AG08395 (cell line): ENCODE results near the gene KCNJ6.
"Not testable (repeated sequence)": the region's sequence is repeated elsewhere in the genome, so short reads cannot be mapped to it uniquely, and the experiment has no call there.

Experiments used
- DNase-seq: peaks from one replicate; pipeline ENCODE4 v3.0.0; 2012; ENCODE audit warnings: mixed read lengths, low spot score

Gene KCNJ6

DNA sequence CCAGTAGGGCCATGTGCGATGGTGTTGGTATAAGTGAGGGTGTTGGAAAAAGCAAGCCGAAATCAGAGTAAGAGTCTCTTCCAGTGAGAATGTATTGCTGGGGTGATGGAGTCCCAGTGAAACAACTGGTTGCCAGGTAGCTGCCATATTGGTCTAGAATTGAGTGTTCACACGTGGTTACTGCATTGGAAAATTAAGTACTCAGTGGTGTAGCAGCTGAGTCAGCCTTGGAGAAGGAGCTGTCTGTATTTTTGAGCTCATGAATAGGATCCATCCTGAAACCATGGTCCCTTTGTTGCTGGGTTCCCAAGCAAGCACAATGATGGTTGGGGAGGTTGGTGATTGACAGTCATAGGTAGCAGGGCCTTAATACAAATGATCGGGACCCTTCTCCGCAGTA, 314.3 kb downstream of the KCNJ6 start:
- no peak for DNase-seq

DNA sequence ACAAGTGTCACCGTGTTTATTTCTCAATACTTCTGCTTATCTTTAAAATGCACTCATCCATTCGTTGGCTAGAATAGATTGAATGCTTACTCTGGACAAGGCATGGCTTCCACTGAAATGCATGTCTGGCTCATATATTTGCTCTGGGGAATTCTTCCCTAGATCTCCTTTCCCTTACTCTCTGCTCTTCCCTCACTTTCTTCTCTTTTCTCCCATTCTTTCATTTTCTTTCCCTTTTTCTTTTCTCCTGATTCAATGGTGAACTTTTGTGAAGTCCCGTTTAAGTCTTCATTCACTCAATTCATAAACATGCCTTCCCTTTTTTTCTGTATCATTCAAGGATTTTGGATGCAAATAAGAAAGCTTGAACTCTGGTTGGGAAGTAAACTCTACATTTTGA, 315.2 kb downstream of the KCNJ6 start:
- no peak for DNase-seq

DNA sequence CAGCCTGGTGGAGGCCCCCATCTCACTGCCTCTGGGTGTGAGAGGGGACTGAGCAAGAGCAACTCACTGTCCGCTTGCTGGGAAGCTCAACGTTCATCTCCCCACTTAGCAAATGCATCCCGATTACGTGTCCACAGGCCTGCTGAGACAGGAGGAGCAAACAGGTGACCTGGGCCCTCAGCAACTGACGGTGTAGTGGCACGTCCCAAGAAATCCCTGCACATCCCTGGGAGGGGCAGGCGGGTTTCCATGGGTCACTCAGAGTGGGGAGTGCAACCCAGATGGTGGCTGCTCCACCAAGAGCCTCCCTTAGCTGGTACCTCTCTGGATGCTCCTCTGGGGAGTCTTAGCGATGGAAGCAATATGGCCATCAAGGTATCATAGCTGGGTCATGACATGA, 320.3 kb downstream of the KCNJ6 start:
- no peak for DNase-seq

DNA sequence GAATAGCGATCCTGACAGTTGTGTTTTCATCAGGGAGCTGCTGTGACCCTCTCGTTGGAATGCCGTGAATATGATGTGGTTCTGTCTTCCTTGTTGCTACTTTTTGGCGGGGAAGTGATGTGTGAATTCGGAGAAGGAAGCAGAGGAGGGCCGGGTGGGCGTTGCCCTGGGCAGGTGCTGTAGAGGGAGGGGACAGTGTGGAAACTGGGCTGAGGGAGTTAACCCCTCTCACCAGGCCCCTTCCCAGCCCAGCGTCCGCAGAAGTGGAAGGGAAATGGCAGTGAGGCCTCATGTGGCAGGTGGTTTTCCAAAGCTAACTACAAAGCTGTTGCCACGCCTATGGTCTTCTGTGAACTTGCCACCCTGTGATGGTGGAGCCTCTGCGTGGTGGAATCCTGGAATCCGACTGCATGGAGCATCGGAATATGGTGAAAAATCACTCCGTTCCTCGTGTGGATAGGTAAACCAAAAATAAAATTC, 321.7 kb downstream of the KCNJ6 start:
- no peak for DNase-seq

DNA sequence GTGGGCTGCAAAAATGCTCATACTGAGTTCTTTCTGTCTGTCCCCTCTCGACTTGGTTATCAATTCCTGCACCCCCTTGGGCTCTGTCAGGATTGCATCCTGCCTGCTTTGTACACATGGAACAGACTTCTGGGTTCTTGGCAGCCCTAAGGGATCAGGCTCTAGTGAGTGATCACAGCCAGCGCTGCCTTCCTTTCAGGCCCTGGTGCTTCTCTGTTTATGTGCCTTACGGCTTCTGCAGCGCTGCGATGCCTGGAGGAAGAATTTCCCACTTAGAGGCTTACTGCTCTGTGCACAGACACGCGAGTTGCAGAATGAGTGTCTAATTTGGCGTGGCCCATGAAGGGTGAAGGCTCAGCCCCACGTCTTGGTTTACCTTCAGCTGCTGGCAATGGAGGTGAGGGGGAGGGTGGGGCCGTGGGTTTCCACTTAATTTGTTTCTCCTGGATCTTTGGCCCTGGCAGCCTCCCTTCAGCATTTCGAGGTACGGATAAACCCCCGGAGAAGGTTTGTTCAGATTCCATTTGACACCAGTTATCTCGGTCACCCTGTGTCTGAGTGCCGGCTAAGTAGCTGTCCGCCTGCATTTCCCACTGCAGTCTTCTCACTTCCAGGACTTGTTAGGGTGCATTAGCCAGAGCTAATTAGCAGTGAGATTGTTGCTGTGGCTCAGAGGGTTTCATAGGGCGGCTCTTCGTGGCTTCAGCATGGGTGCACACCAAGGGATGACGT, 322.4 kb downstream of the KCNJ6 start:
- no peak for DNase-seq

DNA sequence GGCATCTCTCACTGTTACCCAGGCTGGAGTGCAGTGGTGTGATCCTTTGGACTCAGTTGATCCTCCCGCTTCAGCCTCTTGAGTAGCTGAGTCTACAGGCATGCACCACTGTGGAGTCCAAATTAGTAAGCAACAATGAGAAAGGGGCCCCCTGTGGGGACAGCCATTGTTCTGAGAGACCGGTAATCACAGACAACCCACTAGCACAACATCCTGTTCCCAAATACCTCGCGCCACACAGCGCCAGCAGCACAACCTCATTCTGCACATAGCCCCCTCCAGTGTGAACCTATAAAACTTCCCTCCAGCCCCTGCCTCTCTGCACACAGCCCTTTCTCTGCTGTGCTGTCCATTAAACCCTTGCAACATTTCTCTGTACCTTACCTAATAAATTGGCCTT, 323.2 kb downstream of the KCNJ6 start:
- DNase-seq: no peak

DNA sequence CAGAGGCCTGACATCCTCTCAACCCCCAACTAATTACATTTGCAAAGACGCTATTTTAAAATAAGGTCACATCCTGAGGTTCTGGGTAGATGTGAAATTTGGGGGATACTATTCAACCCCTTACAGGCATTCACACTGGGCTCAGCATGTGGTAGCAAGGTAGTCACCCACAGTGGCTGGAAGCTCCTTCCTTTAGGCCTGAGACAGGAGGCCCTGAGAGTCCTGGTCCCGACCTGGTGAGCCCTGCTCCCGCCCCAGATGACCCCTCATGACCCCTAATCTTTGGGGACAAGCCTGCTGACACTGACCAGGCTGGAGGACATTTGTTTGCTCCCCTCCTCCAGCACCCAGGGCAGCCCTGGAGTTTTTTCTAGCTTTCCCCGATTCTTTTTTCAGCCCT, 323.8 kb downstream of the KCNJ6 start:
- no peak for DNase-seq

DNA sequence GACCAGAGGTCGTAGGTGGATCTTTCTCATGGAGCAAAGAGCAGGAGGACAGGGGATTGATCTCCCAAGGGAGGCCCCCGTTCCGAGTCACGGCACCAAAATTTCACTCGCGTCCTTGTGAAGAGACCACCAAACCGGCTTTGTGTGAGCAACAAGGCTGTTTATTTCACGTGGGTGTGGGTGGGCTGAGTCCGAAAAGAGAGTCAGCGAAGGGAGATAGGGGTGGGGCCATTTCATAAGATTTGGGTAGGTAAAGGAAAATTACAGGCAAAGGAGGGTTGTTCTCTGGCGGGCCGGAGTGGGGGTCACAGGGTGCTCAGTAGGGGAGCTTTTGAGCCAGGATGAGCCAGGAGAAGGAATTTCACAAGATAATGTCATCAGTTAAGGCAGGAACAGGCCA, 324.3 kb downstream of the KCNJ6 start:
- not testable (repeated sequence) for DNase-seq

DNA sequence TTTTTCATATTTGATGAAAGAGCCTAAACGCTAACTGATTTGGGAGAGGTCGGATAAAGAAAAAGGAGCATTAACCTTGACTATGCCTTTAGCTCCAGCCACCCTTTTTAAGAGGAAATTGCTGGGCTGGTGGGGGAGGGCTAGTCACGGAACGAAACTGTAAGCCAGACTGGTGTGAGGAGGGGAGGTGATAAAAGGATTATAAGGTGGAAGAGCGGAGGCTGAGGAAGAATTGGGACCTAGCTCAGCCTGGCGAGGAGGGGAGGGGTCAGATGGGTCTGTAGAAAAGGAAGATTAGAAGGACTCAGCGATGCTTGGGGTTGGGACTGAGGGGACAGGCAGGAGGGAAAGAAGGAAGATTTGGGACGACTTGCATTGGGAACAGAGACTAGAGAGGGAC, 325.4 kb downstream of the KCNJ6 start:
- DNase-seq: not testable (repeated sequence)

DNA sequence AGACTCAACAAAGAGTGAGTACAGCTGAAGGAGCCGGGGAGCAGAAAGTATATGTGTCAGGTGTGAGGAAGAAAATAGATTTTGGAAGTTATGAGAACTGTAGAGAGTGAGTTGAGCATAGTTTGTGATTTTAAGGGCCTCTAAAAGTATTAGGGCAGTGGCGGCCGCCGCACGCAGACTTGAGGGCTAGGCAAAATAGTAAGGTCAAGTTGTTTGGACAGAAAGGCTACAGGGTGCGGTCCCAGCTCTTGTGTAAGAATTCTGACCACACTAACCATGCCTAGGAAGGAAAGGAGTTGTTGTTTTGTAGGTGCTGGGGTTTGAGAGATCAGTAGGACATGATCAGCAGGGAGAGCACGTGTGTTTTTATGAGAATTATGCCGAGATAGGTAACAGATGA, 327.6 kb downstream of the KCNJ6 start:
- not testable (repeated sequence) for DNase-seq

DNA sequence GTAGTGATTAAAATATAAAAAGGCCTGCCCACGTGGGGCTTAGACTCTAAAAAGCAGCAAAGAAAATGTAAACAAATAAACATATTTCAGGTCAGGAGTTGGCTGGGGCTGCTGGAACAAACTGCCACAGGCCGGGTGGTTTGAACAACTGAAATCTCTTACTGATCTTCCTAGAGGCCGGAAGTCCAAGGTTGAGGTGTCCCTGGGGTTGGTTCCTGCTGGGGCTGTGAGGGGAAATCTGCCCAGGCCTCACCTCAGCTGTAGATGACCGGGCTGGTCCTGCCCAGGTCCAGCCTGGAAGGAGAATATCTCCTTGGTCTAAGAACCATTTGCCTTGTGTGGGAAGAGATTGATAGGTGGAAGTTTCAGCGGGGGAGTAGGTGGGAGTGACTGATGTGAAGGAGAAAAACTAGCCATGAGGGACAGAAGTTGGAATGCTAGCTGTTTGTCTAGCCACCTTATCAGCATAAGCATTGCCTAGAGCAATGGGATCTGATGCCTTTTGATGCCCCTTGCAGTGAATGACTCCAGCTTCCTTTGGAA, 328.6 kb downstream of the KCNJ6 start:
- DNase-seq: no peak

DNA sequence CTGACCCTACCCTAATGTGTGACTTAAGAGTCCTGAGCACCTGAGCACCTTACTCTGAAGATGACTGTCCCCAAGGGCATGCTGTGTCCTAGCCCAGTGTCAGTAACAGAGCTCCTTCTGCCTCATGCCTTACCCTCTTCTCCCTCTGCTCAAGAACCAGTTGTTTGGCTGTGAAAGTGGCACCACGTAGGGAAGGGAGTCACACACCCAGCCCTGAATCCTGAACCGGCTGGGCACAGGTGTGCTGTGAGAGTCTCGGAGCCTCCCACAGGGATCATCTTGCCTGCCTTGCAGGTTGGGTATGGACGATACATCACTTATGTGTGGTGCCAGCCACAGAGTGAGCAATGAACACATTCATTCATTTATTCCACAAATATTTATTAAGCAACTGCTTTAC, 329.1 kb downstream of the KCNJ6 start:
- no peak for DNase-seq

DNA sequence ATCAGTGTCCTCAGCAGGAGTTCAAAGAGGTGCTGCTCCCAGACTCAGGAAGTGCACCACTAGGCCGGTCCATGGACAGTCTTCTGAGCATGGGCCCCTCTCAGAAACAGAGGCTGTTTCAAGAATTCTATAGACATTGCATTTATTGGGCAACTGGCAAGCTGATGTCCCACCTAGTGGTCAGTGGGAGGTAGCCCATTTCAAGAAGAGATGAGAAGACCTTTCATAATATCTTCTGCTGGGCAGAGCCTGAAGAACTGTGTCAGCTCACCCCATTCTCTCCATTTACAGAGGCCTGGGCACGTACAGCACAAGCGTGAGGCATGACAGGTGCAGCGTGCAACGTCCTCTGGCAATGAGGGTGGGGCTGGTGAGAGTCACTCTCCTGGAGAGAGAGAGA, 333.7 kb downstream of the KCNJ6 start:
- DNase-seq: peak; percentile 73

DNA sequence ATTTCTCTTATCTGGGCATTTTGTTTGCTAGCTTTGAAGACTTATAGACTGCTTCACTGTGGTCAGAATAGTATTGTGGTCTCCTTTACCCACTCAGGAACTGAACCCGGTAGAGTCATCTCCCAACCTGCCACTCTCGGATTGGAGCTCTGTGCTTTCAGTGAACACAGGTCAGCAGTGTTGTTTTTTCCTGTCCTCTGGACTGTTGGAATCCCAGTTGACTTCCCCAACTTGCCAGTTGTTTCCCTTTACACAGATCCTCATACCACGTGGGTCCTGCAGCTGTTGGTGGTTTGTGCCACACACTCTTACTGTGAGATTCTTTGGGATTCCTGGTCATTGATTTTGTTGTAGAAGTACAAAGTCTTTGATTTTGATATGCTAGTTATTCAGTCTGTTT, 335.6 kb downstream of the KCNJ6 start:
- DNase-seq: no peak

DNA sequence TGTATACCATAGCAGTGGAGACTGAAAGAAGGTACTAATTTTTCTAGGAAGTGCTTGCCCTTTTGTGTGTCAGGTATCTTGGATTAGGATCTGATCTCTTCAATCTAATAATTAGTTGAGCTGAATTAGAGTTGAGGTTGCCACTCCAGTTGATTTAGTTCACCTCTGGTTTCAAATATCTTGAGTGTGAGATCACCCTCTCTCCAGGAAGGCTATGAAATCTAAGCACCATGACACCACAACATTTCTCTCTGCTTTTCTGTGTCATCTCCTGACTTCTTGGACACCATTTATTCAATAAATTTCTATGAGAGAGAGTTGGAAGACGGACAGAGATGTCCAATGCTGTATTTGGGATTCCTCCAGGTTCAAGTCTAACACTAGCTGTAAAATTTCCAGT, 336.9 kb downstream of the KCNJ6 start:
- no peak for DNase-seq

DNA sequence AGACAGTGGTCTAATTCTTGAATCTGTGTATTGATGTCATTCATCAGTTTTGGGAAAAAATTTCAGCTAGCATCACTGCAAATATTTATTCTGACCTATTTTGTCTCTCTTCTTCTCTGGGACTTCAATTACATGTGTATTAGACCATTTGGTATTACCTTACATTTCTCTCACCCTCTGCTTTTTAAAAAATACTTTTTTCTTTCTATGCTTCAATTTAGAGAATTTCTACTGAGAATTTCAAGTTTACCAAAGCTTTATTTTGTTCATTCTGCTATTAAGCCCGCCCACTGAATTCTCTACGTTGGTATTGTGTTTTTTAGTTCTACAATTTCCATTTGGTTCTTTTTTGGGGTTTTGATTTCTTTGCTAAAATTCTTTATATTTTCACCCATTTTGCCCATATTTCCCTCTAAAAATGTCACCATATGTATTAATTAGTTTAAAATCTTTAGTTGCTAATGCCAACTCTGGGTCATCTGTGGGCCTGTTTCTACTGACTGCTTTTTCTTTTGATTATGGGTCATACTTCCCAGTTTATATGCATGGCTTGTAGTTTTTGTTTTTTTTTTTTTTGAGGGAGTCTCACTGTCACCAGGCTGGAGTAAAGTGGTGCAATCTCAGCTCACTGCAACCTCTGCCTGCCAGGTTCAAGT, 337.7 kb downstream of the KCNJ6 start:
- no peak for DNase-seq

DNA sequence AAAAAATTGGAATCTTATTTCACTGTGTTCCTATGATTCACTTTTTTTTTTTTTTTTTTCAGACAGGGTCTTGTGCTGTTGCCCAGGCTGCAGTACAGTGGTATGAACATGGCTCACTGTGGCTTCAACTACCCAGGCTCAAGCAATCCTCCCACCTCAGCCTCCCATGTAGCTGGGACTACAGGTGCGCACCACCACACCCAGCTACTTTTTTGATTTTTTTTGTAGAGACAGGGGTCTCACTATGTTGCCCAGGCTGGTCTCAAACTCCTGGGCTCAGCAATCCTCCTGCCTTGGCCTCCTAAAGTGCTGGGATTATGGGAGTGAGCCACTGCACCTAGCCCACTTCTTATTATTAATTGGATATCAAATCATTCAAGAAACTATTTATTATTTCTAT, 339.3 kb downstream of the KCNJ6 start:
- not testable (repeated sequence) for DNase-seq

DNA sequence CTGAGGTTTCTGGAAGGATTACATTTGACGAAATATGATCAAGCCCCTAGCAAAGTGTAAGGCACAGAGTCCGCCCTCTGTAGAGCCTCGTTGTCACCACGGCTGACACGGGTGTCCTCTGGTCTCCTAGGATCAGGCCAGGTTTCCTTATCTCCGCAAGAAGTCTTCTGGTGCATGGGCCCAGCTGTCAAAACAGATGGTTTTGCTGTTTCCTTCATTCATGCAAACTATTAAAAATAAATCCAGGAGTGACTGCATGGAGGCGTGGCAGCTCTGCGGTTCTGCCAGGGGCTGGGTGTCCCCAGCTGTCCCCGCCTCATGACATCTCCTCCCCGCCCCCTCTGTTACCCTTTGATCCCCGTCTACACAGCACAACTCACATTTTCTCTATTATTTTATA, 340.7 kb downstream of the KCNJ6 start:
- DNase-seq: no peak

DNA sequence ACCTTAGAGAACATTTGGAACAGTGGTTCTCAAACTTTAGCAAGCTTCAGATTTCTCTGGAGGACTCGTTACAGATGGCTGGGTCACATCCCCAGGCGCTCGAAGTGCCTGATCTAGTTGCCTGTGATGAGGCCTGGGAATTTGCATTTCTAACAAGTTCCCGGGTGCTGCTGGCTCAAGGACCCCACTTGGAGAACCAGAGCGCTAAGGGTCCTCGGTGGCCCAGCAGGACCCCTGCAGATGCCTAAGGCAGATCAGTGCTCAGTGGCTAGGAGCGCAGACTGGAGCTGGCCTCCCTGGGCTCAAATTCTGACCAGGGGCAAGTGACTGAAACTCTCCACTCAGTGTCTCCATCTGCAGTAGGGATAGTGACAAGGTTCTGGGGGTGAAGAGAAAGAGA, 341.5 kb downstream of the KCNJ6 start:
- DNase-seq: no peak

DNA sequence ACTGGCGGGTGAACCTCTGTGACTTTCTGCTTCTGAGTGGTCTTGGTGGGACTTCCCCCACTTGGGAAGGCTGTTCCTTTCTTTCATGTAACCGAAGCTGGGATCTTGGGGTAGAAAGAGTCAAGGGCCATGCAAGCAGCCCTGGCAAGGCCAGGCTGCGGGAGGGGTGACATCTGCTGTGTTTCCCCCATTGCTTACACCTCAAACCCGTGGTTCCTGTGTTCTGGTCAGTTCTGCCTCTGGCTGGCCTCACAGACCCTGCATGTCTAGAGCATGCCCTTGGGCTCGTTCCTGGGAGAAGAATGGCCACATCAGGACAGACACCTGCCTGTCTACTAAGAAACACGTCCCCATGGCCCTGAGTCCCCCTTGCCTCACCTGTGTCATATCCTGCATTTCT, 341.9 kb downstream of the KCNJ6 start:
- DNase-seq: no peak

DNA sequence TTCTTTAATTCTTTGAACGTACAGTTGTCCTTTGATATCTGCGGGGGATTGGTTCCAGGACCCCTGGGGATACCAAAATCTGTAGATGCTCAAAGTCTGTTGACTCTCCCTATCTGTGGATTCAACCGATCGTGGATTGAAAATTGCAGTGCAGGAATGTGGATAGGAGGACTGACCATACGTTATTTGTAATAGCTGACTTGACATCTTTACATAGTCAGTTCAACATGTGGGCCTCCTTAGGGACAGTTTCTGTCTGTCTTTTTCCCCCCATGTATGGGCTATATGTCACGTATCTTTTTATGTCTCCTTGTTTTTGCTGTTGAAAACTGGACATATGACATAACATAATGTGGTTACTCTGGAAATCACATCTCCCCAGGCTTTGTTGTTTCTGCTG, 344.8 kb downstream of the KCNJ6 start:
- no peak for DNase-seq

DNA sequence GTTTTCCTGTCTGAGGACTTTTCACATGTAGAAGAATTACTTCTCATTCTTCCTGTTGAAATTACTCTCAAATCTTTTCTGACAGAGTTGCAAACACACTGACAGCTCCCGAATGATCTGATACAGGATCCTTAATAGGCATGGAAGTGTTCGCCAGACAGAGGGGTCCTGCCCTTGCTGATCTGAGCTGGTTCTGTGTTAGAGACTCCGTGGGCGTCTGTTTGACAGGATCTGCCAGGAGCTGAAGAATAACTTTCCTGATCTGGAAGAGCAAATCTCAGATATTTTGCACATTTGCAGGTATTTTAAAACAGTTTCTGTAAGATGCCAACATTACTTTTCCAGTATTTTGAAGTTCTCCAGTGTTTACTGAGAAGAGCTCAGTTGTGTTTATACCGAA, 347.3 kb downstream of the KCNJ6 start:
- no peak for DNase-seq

DNA sequence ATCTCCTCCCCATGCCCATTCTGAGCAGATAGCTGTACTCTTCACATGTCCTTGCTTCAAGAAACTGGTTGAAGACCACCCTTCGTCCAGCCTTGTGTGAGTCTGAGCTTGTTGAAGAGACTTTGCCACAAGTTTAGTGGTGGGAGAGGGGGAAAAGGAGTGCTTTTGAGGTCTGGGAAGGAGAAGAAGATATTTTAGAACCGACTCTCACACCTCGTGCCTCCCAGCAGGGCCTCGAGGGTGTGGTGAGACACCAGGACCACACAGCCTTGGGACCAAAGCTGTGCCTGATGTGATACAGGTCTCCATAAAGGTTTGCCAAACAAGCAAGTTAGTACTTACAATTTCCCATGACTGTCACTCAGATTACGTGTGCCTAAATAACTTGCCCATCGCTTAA, 347.8 kb downstream of the KCNJ6 start:
- DNase-seq: no peak
